ENCODE measurements around the gene INTS11. TPM values are rescaled to one million over a fixed set of nuclear protein-coding genes. Genes with fewer than 3 reads are reported as not detected.

Gene INTS11
- total and polyA plus RNA-seq, 9 of the 15 experiments (the other 6 are each of a cell fraction or from before 2014, with no cell fraction given) = 3.6 to 183 (median 110) TPM

GRCh38 chr1:1332031-1332755, 7.7 kb upstream of the INTS11 start (continued):
- TF ChIP-seq E2F8 (IDR thresholded peaks at IDR 0.05; ENCODE audit: low read depth, partially characterized antibody) = no peak
- peak; percentile 37; the same call in 1 of the 2 replicates for TF ChIP-seq SUPT5H (IDR thresholded peaks at IDR 0.05)
- TF ChIP-seq POLR2G (IDR thresholded peaks at IDR 0.05; ENCODE audit: low read depth, low read length) = peak; percentile 69
- no peak for TF ChIP-seq PRPF4 (IDR thresholded peaks at IDR 0.05; ENCODE audit: insufficient read depth, low read depth, low read length, poor library complexity, severe bottlenecking)
- peak; percentile 21 for TF ChIP-seq SIRT6 (IDR thresholded peaks at IDR 0.05; ENCODE audit: low read depth, low read length)
- no peak for TF ChIP-seq ELK1 (CRISPR knock-in tag; IDR thresholded peaks at IDR 0.05)
- no peak for TF ChIP-seq YBX1 (IDR thresholded peaks at IDR 0.05)
- TF ChIP-seq FOXP4 (CRISPR knock-in tag; IDR thresholded peaks at IDR 0.05; ENCODE audit: borderline replicate concordance) = no peak
- no peak for TF ChIP-seq HSF4 (CRISPR knock-in tag; IDR thresholded peaks at IDR 0.05; ENCODE audit: borderline replicate concordance)
- TF ChIP-seq CLOCK (CRISPR knock-in tag; IDR thresholded peaks at IDR 0.05; ENCODE audit: borderline replicate concordance) = no peak
- TF ChIP-seq ZNF212 (CRISPR knock-in tag; IDR thresholded peaks at IDR 0.05) = no peak
- no peak for TF ChIP-seq ESRRB (CRISPR knock-in tag; IDR thresholded peaks at IDR 0.05; ENCODE audit: borderline replicate concordance)
- TF ChIP-seq NR3C1 (CRISPR knock-in tag; IDR thresholded peaks at IDR 0.05) = no peak
- no peak for TF ChIP-seq NFRKB (IDR thresholded peaks at IDR 0.05; ENCODE audit: low read depth)
- no peak for TF ChIP-seq POLR2H (tag; IDR thresholded peaks at IDR 0.05; ENCODE audit: low read depth)
- no peak for TF ChIP-seq CHCHD3 (CRISPR knock-in tag; IDR thresholded peaks at IDR 0.05)
- TF ChIP-seq POLR2AphosphoS2 (IDR thresholded peaks at IDR 0.05; ENCODE audit: low read length) = 0 out of 2 replicates have a peak, but pooled peaks have one; percentile 71
- TF ChIP-seq POLR2AphosphoS5 (IDR thresholded peaks at IDR 0.05; ENCODE audit: control insufficient read depth, insufficient read depth, low read depth, low read length) = 0 out of 2 replicates have a peak, but pooled peaks have one; percentile 11
- 0 out of 2 replicates have a peak, but pooled peaks have one; percentile 12 for TF ChIP-seq MYNN (IDR thresholded peaks at IDR 0.05)
- TF ChIP-seq MYNN (CRISPR knock-in tag; IDR thresholded peaks at IDR 0.05) = no peak

Data from K562 (cell line).